CD4-positive, alpha-beta T cell (primary cell): ENCODE measurements around the gene MAGED4B. TPM values are rescaled to one million over a fixed set of nuclear protein-coding genes. Genes with fewer than 3 reads are reported as not detected.
"Not testable (repeated sequence)": the region's sequence is repeated elsewhere in the genome, so short reads cannot be mapped to it uniquely, and the experiment has no call there.

ENCODE experiments used
- ATAC-seq: fragments of 200-7000 bp; cut with Tn5 transposase; one replicate; pipeline ENCODE4 v1.10.0; 2022; ENCODE audit warnings: mild to moderate bottlenecking; ENCODE audit not compliant: poor library complexity
- CTCF ChIA-PET: fragments of 350-600 bp; sonication (Branson Sonifier 250); formaldehyde crosslinking; loops from one replicate; lab custom pipeline; 2021; ENCODE audit warnings: antibody characterized with exemption, inconsistent platforms; lab: Charles Lee
- POLR2A ChIA-PET: fragments of 350-600 bp; sonication (Branson Sonifier 250); formaldehyde crosslinking; loops from one replicate; lab custom pipeline; 2021; ENCODE audit warnings: antibody characterized with exemption, inconsistent platforms; lab: Charles Lee
- DNase-seq, 14 experiments: peaks; one replicate each; pipeline ENCODE4 v3.0.0-alpha.2; 2013 to 2020; ENCODE audit warnings: mixed read lengths in 2 of 14
- H3K27ac ChIP-seq, 2 donors: one replicate each; pipeline versions ENCODE4 v1.5.1 to v1.7.0; 2013; ENCODE audit warnings: low read length in 2 of 2, low read depth in 1 of 2, mild to moderate bottlenecking in 1 of 2
- H3K27me3 ChIP-seq, 2 experiments: 1 replicate in 1 of 2; 2 replicates in 1 of 2; pipeline versions ENCODE4 v1.6.1 to v1.7.0; 2013; ENCODE audit warnings: low read length in 2 of 2, control low read depth in 1 of 2, mild to moderate bottlenecking in 1 of 2, moderate library complexity in 1 of 2; ENCODE audit not compliant: insufficient read depth in 2 of 2, control insufficient read depth in 1 of 2
- H3K36me3 ChIP-seq: one replicate; pipeline ENCODE4 v1.6.1; 2013; ENCODE audit warnings: low read length, control low read depth; ENCODE audit not compliant: insufficient read depth
- H3K4me1 ChIP-seq: one replicate; pipeline ENCODE4 v1.6.1; 2013; ENCODE audit warnings: low read length, control low read depth; ENCODE audit not compliant: insufficient read depth
- H3K4me3 ChIP-seq: one replicate; pipeline ENCODE4 v1.5.1; 2013; ENCODE audit warnings: mild to moderate bottlenecking, low read length, moderate library complexity
- H3K9me3 ChIP-seq, 2 experiments: 1 replicate in 1 of 2; 2 replicates in 1 of 2; pipeline versions ENCODE4 v1.6.1 to v1.7.0; 2013; ENCODE audit warnings: low read length in 2 of 2, mild to moderate bottlenecking in 2 of 2, control low read depth in 1 of 2, moderate library complexity in 1 of 2; ENCODE audit not compliant: control insufficient read depth in 1 of 2, insufficient read depth in 1 of 2
- H3K27ac Mint-ChIP-seq: one replicate; pipeline ENCODE4 v1.8.0; 2020; ENCODE audit warnings: mixed read lengths
- H3K27me3 Mint-ChIP-seq: one replicate; pipeline ENCODE4 v1.8.0; 2021; ENCODE audit warnings: mixed read lengths
- H3K36me3 Mint-ChIP-seq: one replicate; pipeline ENCODE4 v1.8.0; 2021; ENCODE audit warnings: low read depth, mixed read lengths
- H3K4me1 Mint-ChIP-seq: one replicate; pipeline ENCODE4 v1.8.0; 2021; ENCODE audit warnings: low read depth, mixed read lengths
- H3K4me3 Mint-ChIP-seq: one replicate; pipeline ENCODE4 v1.8.0; 2020; ENCODE audit warnings: mild to moderate bottlenecking, mixed read lengths
- H3K9me3 Mint-ChIP-seq: one replicate; pipeline ENCODE4 v1.8.0; 2020; ENCODE audit warnings: mixed read lengths
- CTCF ChIP-seq: fragments of 200-600 bp; IDR thresholded peaks from one replicate; pipeline ENCODE4 v1.8.0; 2022; ENCODE audit warnings: antibody characterized with exemption, mild to moderate bottlenecking
- intact Hi-C, 2 experiments: fragments of 100-400 bp; cut with DNase I in 1 of 2; cut with micrococcal nuclease in 1 of 2; formaldehyde crosslinking; loops; one replicate each; pipeline versions ENCODE4 v1.15.1 to v1.9.0; 2023 to 2025; cut with DNase I, micrococcal nuclease
- total RNA-seq, 174 experiments: library from RNA in 2 of 174; stranded (reverse) in 2 of 174; gene quantifications; one replicate each; pipeline ENCODE4 v1.2.3 and lab custom pipeline; 2021 to 2026

The MAGED4B gene
- total RNA-seq, 2 experiments from 2014 or later = 1.3 to 2.1 TPM

DNA sequence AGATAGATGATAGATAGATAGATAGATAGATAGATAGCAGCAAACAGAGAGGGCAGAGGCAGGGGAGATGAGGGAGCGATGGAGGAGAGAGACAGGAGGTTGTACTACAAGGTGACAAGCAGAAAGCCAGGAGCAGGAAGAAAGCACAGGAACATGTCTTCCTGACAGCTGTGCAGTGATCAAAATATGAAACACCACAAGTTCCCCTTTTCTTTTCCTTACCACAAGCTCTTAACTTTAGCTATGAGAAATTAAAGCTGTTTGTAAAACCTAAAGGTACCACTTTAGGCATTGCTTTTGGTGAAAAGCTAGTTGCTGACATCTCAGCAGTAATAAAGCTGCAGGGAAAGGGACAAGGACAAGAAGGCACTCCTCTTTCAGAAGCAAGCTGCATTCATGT, 9.1 kb upstream of the MAGED4B start:
- POLR2A ChIA-PET = no interaction called here

GRCh38 chrX:52042288-52042687, 26.7 kb downstream of the MAGED4B start:
- H3K36me3 Mint-ChIP-seq, H3K4me1 ChIP-seq, H3K4me1 Mint-ChIP-seq, ATAC-seq, H3K27me3 ChIP-seq, intact Hi-C loops, H3K4me3 ChIP-seq, H3K27ac ChIP-seq, H3K36me3 ChIP-seq, H3K27me3 Mint-ChIP-seq, H3K9me3 ChIP-seq, H3K9me3 Mint-ChIP-seq, H3K4me3 Mint-ChIP-seq, DNase-seq, CTCF ChIA-PET, POLR2A ChIA-PET, H3K27ac Mint-ChIP-seq: not testable (repeated sequence)

More for the DNA sequence above, 9.1 kb upstream of the MAGED4B start:
- CTCF ChIA-PET = no interaction called here
- H3K4me1 Mint-ChIP-seq = no peaks in the 10 kb centered on the region
- Histone ChIP-seq H3K9me3 (no peaks in the 10 kb centered on the region), H3K4me1 (no peaks in the 10 kb centered on the region), H3K4me3 (no peak overlapping the region), H3K36me3 (no peaks in the 10 kb centered on the region), H3K27ac (no peak overlapping the region), H3K27me3 (no peaks in the 10 kb centered on the region)
- no peak overlapping the region for H3K4me3 Mint-ChIP-seq
- H3K27ac Mint-ChIP-seq = no peak overlapping the region
- intact Hi-C loops = no loop called here
- DNase-seq (no peak), ATAC-seq (no peak)
- H3K36me3 Mint-ChIP-seq = no peaks in the 10 kb centered on the region
- H3K27me3 Mint-ChIP-seq = no peaks in the 10 kb centered on the region
- no peaks in the 10 kb centered on the region for H3K9me3 Mint-ChIP-seq
- TF ChIP-seq CTCF = no peak

- POLR2A ChIA-PET = no interaction called here
- Histone ChIP-seq H3K27ac (no peak overlapping the region), H3K4me3 (no peak overlapping the region), H3K36me3 (no peaks in the 10 kb centered on the region), H3K27me3 (no peaks in the 10 kb centered on the region), H3K4me1 (no peaks in the 10 kb centered on the region), H3K9me3 (no peaks in the 10 kb centered on the region)
- CTCF ChIA-PET = no interaction called here
- no peak for ATAC-seq
- Mint-ChIP-seq H3K4me1 (no peaks in the 10 kb centered on the region), H3K27me3 (no peaks in the 10 kb centered on the region), H3K9me3 (no peaks in the 10 kb centered on the region), H3K27ac (no peak overlapping the region), H3K4me3 (no peak overlapping the region), H3K36me3 (no peaks in the 10 kb centered on the region)
- no peak for DNase-seq
- TF ChIP-seq CTCF = no peak
- intact Hi-C loops = no loop called here
Observed at GRCh38 chrX:52034211-52034610, 34.8 kb downstream of the MAGED4B start.

DNA sequence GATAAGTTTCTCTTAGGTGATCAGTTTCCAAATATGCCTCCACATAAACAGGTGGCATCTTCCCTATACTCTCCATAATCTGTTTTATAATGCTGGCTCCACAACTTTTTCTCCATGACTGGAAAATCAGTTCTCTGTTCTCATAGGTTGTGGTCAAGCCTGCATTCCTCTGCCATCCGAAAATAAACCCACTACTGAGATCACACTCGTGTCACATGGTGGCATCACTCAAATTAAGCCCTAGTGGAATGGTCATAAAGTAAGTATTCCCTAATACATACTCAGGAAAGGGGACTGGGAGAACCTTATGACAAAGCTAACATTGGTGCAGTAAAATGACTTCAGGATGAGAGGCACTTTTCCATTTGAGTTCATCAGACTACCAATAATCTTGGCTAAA, 37.6 kb downstream of the MAGED4B start:
- Histone ChIP-seq H3K9me3 (no peaks in the 10 kb centered on the region), H3K4me1 (no peaks in the 10 kb centered on the region), H3K4me3 (no peak overlapping the region), H3K27me3 (no peaks in the 10 kb centered on the region), H3K36me3 (no peaks in the 10 kb centered on the region), H3K27ac (no peak overlapping the region)
- Mint-ChIP-seq H3K27me3 (peaks cover 7% of the 10 kb centered on the region), H3K27ac (no peak overlapping the region), H3K36me3 (no peaks in the 10 kb centered on the region), H3K9me3 (no peaks in the 10 kb centered on the region), H3K4me1 (no peaks in the 10 kb centered on the region), H3K4me3 (no peak overlapping the region)
- no peak for TF ChIP-seq CTCF
- ATAC-seq (no peak), DNase-seq (no peak)
- intact Hi-C loops = no loop called here
- POLR2A ChIA-PET = no interaction called here
- CTCF ChIA-PET = no interaction called here
